ENCODE data around the gene PRSS27.

Gene PRSS27

DNA sequence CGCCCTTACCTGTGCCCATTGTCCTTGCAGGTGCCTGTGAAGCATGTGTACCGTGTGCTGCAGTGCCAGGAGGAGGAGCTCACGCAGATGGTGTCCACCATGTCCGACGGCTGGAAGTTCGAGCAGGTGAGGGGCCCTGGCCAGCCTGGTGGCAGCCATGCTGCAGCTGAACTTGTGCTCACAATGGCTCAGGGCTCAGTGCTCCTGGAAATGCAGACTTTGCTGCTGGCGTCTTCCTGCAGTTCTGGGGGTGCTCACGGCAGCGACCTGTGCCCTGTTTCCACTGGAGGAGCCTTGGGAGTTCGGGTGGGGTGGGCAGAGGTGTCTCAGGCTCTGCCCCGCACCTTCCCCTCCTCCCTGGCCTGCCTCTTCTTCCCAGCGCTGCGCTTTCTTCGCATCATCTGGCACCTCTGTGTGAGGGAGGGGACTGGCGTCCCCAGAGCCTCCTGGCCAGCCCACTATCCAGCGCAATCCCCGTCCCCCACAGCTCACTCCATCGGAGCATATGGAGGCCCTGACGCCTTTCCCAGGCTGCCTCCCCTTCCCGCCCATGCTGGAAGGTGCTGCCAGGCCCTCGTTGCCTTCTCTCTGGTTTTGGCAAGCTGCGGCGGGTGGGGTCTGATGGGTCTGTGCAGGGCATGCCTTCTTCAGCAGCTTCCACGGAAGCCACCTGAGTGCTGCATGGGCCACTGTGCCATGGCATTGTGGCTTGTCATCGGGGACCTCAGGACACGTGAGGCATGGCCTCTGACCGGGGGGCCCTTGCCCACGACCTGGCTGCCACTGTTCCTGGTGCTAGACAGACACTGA lies 20.0 kb downstream of the PRSS27 start:
- Histone ChIP-seq H3K4me3 (ENCODE audit: low read length, poor library complexity, severe bottlenecking) (no peak overlapping the region), H3F3A (ENCODE audit: low read depth) (no peaks in the 10 kb centered on the region), H3K79me2 (ENCODE audit: insufficient read depth, low read length) (no peaks in the 10 kb centered on the region), H3K4me2 (ENCODE audit: low read depth, low read length, poor library complexity, severe bottlenecking) (no peak overlapping the region), H3K36me3 (ENCODE audit: insufficient read depth, low read length) (peaks cover 4% of the 10 kb centered on the region; the same call in 1 of the 2 replicates), H3K9me2 (replicated peaks; ENCODE audit: low read depth, low read length) (no peaks in the 10 kb centered on the region), H3K4me1 (ENCODE audit: insufficient read depth, low read length, poor library complexity, severe bottlenecking) (no peaks in the 10 kb centered on the region), H3K9me3 (ENCODE audit: insufficient read depth, low read depth, low read length) (no peaks in the 10 kb centered on the region), H2AFZ (ENCODE audit: low read length) (no peak overlapping the region), H3K27me3 (ENCODE audit: insufficient read depth, low read length, poor library complexity, severe bottlenecking) (no peaks in the 10 kb centered on the region), H3K9ac (ENCODE audit: low read depth, low read length, poor library complexity, severe bottlenecking) (no peak overlapping the region), H4K20me1 (ENCODE audit: insufficient read depth, low read length, poor library complexity, severe bottlenecking) (no peaks in the 10 kb centered on the region)
- TF ChIP-seq EZH2phosphoT487 (IDR thresholded peaks at IDR 0.05; ENCODE audit: borderline replicate concordance) (no peak), CTCF (conservative IDR thresholded peaks at IDR 0.05; ENCODE audit: low read length) (no peak)

DNA sequence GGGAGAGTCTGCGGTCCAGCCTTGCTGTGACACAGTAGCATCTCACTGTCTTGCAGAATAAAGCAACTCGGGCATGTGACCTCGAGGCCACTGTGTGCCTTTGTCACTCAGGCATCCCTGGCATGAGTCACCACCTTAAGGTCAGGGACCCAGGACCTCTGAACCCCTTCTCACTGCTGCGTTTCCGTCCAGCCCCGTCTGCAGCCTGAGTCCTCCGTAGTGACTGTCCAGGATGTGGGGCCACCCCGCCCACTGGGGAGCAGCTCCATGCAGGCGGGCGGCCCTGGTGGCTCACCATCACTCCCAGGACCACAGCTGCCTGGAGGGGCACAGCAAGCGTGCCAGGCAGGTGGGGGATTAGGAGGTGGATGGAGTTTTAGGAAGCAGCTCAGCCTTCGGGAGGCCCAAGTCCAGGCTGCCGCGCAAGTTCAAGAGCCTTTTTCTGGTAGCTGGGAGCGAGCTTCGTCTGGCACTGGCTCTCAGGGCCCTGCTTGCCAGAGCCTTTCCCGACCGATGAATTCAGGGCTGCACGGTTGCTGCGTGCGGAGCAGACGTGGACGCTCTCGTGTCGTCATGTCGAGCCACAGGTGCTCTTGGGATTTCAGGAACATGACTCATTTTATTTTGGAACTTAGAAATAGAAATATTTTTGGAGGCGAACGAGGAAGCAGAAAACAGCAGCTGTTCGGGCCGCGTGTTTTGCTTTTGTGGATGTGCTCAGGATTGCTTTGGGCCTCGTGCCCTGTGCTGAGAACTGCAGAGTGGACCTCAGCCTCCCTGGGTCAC lies 20.9 kb downstream of the PRSS27 start:
- TF ChIP-seq CTCF (conservative IDR thresholded peaks at IDR 0.05; ENCODE audit: low read length) = no peak
- no peak for TF ChIP-seq EZH2phosphoT487 (IDR thresholded peaks at IDR 0.05; ENCODE audit: borderline replicate concordance)
- H3K79me2 ChIP-seq (ENCODE audit: insufficient read depth, low read length) = no peaks in the 10 kb centered on the region
- no peak overlapping the region for H3K4me2 ChIP-seq (ENCODE audit: low read depth, low read length, poor library complexity, severe bottlenecking)

DNA sequence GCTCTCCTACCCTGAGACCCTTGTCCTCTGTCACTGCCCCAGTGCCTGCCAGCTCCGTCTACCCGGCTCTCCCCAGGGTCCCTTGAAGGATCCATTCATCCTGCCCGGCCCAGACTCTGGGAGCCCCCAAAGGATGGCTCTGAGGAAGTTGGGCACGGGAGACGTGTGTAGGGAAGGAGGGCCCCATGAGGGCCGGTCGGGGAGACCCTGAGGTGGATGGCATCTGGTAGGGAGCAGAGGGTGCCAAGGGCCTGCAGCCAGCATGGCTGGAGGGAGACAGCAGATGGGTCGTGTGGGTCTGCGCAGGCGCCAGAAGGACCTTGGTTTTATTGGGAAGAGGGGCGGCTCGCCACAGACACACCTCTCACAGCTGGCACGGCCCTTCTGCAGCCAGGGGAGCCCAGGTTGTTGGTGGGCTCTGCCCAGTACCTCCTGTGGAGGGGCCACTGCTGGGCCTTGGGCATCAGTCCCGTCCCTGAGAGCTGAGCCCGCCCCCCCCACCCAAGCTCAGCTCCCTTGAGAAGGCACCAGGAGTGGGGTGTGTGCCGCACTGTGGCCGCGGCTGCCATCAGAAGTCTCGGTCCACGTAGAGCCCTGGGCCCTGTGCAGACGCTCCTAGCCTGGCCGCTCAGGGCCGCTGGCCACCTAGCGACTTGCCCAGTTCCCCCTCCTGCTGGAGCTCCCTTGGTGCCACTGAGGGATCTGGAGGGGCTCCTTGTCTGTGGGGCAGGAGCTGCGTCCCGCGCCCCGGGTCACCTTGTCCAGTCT lies 21.7 kb downstream of the PRSS27 start:
- no peak overlapping the region for H3K4me3 ChIP-seq (ENCODE audit: low read length, poor library complexity, severe bottlenecking)
- H3F3A ChIP-seq (ENCODE audit: low read depth) = no peaks in the 10 kb centered on the region
- H3K36me3 ChIP-seq (ENCODE audit: insufficient read depth, low read length) = peaks cover 4% of the 10 kb centered on the region; the same call in 1 of the 2 replicates
- H3K9ac ChIP-seq (ENCODE audit: low read depth, low read length, poor library complexity, severe bottlenecking) = no peak overlapping the region
- no peaks in the 10 kb centered on the region for H3K9me2 ChIP-seq (replicated peaks; ENCODE audit: low read depth, low read length)
- no peaks in the 10 kb centered on the region for H3K9me3 ChIP-seq (ENCODE audit: insufficient read depth, low read depth, low read length)
- no peak overlapping the region for H3K4me2 ChIP-seq (ENCODE audit: low read depth, low read length, poor library complexity, severe bottlenecking)
- no peaks in the 10 kb centered on the region for H3K27me3 ChIP-seq (ENCODE audit: insufficient read depth, low read length, poor library complexity, severe bottlenecking)
- TF ChIP-seq CTCF (conservative IDR thresholded peaks at IDR 0.05; ENCODE audit: low read length) (no peak), EZH2phosphoT487 (IDR thresholded peaks at IDR 0.05; ENCODE audit: borderline replicate concordance) (no peak)
- H4K20me1 ChIP-seq (ENCODE audit: insufficient read depth, low read length, poor library complexity, severe bottlenecking) = no peaks in the 10 kb centered on the region
- no peaks in the 10 kb centered on the region for H3K4me1 ChIP-seq (ENCODE audit: insufficient read depth, low read length, poor library complexity, severe bottlenecking)
- no peak overlapping the region for H2AFZ ChIP-seq (ENCODE audit: low read length)
- no peaks in the 10 kb centered on the region for H3K79me2 ChIP-seq (ENCODE audit: insufficient read depth, low read length)

More for the DNA sequence above, 20.9 kb downstream of the PRSS27 start:
- Histone ChIP-seq H3K9me2 (replicated peaks; ENCODE audit: low read depth, low read length) (no peaks in the 10 kb centered on the region), H3K4me1 (ENCODE audit: insufficient read depth, low read length, poor library complexity, severe bottlenecking) (no peaks in the 10 kb centered on the region), H3K27me3 (ENCODE audit: insufficient read depth, low read length, poor library complexity, severe bottlenecking) (no peaks in the 10 kb centered on the region), H4K20me1 (ENCODE audit: insufficient read depth, low read length, poor library complexity, severe bottlenecking) (no peaks in the 10 kb centered on the region), H3K36me3 (ENCODE audit: insufficient read depth, low read length) (peaks cover 4% of the 10 kb centered on the region; the same call in 1 of the 2 replicates), H2AFZ (ENCODE audit: low read length) (no peak overlapping the region), H3K9ac (ENCODE audit: low read depth, low read length, poor library complexity, severe bottlenecking) (no peak overlapping the region), H3F3A (ENCODE audit: low read depth) (no peaks in the 10 kb centered on the region), H3K9me3 (ENCODE audit: insufficient read depth, low read depth, low read length) (no peaks in the 10 kb centered on the region), H3K4me3 (ENCODE audit: low read length, poor library complexity, severe bottlenecking) (no peak overlapping the region)

All from Loucy (cell line).